ENCODE measurements around the gene TRIM40.
"Not testable (repeated sequence)": the region's sequence is repeated elsewhere in the genome, so short reads cannot be mapped to it uniquely, and the experiment has no call there.

Gene TRIM40

DNA sequence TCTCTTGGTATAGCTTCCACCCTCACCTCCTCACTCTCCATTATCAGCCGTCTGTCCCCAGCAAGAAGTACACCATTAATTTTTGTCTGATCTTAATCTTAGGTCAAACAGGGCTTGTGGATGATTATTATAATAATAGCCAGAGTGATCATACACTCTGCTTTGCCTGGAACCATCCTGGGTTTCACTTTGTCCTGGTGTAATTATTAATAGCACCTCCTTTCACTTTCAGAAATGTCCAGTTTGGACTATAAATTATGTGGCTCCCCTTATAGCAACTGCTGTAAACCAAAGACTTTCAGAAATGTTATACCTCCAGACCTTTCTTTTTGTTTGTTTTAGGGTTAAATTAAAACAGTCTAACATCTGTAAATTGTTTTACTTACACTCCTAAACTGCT lies 22.1 kb upstream of the TRIM40 start:
- no peak for DNase-seq

DNA sequence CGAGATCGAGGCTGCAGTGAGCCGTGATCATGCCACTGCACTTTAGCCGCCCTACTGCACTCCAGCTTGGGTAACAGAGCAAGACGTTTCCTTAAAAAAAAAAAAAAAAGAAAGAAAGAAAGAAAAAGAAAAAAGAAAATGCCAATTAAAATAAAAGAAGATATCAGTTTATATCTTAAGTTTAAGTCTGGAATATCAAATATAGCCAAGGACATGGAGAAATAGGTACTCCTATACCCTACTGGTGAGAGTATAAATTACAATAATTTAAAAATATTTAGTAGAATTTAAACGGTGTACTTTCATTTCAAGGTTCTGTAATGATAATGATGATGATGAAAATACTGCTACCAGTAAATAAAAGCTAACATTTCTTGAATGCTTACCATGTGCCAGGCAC lies 19.2 kb upstream of the TRIM40 start:
- no peak for DNase-seq

- DNase-seq = not testable (repeated sequence)
Observed at GRCh38 chr6:30118691-30119090, 17.2 kb upstream of the TRIM40 start.

DNA sequence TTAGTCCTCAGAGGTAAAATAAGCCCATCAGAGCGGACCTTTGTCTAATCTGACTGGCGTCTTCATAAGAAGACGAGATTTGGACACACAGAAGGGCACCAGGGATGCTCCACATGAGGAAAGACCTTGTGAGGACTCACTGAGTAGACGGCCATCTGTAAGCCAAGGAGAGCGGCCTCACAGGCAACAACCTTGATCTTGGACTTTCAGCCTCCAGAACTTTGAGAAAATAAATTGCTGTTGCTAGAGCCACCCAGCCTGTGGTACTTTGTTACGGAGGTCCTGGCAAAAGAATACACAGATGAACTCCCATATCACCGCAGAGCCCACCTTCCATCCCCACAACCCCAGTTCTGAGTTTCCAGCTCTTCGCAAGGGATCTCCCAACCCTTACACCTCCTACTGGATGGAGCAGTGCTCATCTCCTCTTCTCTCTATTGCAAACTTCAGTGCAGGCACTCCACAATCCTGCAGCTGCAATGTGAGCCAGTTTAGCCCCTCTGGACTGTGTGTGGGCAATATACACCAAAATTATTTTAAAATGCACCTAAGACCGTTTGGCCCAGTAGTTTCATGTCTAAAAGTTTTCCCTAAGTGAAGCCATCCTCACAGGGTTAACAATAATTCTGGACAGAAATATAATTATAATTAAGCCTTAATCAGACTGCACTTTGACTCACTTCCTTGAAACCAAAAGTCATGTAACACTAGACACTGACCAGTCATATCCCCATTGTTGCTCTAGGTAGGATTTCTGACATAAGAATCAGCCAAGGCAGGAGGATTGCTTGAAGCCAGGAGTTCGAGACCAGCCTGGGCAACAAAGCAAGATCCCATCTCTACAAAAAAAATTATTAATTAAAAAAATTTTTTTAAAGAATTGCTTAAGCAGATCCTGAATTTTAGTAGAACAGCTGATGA lies 14.2 kb upstream of the TRIM40 start:
- DNase-seq = no peak

- no peak for DNase-seq
Observed at GRCh38 chr6:30122515-30122914, 13.4 kb upstream of the TRIM40 start.

DNA sequence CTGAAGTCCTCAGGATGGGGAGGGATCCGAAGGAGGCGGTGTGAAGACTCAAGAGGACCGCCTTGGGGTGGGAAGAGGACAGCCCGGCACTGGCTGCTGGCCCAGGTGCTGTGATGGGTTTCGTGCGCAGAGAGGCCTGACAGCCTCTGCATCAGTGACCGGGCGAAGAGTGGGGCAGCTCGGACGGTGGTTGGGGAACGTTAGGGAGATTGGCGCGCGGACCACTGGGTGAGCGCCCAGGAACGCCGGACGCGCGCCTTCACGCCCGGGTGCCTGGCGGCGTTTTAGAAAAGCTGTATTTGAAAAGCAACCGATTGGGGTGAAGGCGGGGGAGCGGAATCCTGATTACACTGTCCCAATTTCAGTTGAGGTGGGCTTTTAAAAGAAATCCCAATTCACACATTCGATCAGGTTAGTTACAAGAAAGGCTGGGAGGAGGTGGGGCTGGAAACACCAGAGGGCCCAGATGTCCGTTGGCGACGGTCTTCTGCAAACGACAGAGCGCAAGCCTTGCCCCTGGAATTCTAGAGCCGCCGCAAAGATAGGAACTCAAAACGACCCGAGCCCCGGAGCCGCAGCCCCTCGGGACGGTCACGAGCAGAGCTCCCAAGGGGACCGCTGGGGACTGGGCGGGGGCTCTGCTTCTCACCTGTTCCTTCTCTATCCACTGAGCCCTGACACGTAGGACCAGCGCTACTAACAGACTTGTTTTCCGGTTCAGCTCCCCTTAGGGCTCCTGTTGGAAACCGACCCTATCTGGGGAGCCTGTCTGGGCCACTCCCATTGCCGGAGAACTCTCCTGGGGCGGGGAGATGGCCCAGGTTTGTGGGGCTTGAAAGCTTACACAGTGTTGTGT lies 8.5 kb upstream of the TRIM40 start:
- no peak for DNase-seq

DNA sequence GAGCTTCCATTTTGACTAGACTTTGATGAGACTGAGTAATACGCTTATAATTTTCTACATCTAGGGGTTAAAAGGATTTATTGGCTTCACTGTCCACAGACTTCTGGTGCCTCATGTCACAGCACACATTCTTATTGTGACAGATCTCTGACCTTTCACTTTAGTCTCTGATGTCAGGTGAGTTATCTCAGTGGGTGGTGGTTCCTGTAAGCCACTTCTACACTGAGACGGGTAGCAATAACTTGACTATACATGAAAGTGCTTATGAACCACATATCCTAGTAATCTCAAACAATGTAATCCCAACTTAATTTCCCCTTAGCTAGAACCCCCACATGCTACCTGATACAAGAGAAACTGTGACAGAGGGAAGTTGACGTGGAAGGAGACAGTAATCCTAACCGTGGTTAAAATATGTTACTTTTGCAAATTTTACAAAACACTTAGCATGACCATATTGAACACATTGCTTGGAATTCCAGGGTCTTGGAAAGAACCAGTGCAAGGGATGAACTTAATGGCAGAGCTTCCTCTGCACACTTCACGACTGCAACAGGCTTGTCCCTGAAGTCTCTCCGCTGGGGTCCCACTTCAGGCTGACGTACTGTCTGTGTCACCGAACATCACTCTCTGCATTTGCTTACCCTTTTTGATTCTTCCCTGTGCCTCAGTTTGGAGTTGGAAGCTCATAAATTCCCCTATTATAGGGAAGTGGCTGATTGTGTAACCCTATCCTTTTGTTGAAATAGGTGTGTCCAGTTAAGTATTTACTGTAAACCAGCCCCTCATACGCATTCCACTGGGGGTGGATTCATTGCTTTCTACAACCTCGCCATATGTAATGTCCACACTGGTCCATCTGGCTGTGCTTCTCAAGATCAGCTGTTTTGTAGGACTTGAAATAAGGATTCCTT lies 6.4 kb upstream of the TRIM40 start:
- no peak for DNase-seq

DNA sequence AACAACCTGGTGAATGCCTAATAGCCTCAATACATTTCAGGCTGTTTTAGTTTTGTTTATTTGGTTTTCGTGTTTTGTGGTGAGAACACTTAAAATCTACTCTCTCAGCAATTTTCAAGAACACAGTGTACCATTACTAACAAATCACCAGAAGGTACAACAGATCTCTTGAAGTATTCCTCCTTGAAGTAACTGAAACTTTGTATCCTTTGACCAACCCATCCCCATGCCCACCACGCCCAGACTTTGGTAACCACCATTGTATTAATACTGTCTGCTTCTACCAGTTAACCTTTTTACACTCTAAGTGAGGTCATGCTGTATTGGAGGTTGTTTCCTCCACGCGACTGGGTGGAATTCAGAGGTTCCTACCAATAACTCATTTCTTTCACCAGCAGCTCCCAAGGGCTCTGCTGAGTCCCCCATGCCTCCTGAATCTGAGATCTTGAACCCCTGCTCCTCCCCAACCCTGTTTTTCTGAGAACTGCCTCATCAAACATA lies 5.7 kb upstream of the TRIM40 start:
- no peak for DNase-seq

DNA sequence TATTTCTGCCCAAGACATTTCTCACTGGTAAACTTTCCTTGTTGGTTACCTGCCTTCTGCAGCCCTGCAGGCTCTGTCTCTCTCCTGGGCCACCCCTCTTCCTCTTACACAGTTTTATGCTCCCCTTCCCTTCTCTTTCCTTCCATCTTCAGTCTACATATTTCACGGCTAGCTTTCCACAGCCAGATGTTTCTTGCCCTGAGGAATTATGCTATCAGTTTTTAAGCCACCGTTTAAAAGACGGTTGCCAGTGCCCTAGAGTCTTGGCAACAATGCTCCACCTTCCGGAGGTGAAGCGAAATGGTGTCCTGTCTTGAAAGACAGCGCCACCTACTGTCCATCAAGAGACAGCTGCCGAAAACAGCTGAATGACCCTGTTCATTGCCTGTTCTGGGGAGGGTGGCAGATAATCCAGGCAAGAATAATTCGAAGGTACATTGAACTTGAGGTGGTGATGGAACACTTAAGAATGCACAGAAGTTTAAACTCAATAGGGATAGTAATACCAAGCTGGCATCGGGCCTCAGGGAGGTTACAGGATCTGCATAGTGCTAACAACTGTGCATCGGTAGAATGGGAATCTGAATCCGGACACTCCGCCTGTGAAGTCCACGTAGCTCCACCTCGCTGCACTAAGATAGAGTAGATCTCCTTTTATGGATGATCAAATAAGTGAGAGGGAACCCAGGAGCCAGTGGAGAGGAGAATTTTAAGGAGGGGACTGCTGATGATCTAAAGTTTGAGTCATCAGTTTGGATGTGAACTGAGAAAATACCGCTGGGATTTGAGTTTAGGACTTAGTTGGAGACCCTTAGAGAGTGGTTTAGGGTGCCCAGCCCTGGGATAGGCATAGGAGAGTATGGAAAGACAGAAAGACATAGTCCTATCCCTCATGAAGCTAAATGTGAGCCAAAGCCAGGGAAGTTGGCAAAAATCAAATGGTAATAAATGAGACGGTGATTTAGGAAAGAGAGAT lies 4.8 kb upstream of the TRIM40 start:
- DNase-seq = peak; percentile 75

DNA sequence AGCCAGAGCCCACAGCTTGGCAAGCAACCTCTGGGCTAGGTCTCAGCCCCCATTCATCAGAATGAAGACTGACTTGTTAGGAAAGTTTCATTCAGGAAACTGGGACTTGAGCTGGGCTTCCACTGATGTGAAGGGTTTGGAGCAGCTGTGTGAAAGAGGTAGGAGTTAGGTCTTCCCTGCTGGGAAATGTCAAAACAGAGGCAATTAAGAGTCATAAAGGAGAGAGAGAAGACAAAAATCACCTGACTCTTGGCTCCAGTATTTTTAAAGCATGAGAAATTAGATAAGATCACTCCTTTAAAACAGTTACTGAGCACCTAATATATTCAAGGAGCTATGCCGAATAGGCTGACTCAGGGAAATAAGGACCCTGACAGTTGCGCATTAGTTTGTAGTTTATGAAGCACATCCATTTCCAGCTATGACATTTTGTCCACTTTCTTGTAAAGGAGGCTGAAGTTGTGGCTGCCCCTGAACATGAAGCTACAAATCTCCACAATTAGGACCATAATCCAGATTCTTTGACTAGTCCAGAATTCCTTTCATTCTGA lies 3.9 kb upstream of the TRIM40 start:
- DNase-seq = no peak

- DNase-seq = no peak
Observed at GRCh38 chr6:30135147-30135546, 793 bp upstream of the TRIM40 start.

DNA sequence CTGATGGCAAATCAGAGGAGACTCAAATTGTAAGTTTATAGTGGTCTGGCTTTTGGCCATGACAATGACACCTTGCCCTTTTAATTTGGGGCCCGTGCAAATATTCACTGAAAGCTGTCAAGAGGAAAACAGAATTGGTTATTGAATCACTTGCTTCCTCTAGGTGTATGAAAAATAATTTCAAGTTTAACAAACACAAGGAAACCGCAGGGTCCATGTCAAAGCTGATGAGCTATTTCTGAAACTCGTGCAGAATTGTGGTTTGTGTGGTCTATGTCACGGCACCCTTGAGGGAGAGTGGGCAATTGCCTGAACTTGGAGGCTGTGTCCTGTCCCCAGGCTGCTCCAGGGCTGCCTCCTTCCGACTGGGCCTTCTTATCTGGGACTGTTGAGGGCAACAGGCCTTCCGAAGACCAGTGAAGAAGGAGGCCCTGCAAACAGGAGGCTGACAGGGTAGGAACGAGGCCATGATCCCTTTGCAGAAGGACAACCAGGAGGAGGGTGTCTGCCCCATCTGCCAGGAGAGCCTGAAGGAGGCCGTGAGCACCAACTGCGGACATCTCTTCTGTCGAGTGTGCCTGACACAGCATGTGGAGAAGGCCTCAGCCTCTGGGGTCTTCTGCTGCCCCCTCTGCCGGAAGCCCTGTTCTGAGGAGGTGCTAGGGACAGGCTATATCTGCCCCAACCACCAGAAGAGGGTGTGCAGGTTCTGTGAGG lies 788 bp downstream of the TRIM40 start:
- no peak for DNase-seq

GRCh38 chr6:30140240-30140639 lies 4.3 kb downstream of the TRIM40 start:
- not testable (repeated sequence) for DNase-seq

- DNase-seq = no peak
Observed at GRCh38 chr6:30142665-30143064, 6.7 kb downstream of the TRIM40 start.

GRCh38 chr6:30143780-30144179 lies 7.8 kb downstream of the TRIM40 start:
- no peak for DNase-seq

GRCh38 chr6:30144811-30145210 lies 8.9 kb downstream of the TRIM40 start:
- no peak for DNase-seq

DNA sequence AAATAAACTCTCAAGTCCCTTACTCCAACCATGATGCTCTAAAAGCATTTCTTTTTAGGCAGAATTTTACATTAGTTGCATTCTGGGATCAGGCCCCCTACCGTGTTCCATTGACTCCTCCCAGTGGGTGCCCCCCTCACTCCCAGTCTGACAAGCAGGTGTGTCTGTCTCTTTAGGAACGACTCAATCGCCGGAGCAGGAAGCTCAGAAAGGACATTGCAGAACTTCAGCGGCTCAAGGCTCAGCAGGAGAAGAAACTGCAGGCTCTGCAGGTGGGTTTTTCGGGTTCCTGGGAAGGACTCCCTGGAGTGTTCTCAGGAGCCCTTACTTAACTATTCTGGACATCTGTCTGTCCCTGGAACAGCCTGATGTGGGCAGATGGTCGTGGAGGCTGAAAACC lies 9.9 kb downstream of the TRIM40 start:
- no peak for DNase-seq

GRCh38 chr6:30147096-30147495 lies 11.2 kb downstream of the TRIM40 start:
- DNase-seq = no peak

GRCh38 chr6:30149234-30149633 lies 13.3 kb downstream of the TRIM40 start:
- DNase-seq = no peak

DNA sequence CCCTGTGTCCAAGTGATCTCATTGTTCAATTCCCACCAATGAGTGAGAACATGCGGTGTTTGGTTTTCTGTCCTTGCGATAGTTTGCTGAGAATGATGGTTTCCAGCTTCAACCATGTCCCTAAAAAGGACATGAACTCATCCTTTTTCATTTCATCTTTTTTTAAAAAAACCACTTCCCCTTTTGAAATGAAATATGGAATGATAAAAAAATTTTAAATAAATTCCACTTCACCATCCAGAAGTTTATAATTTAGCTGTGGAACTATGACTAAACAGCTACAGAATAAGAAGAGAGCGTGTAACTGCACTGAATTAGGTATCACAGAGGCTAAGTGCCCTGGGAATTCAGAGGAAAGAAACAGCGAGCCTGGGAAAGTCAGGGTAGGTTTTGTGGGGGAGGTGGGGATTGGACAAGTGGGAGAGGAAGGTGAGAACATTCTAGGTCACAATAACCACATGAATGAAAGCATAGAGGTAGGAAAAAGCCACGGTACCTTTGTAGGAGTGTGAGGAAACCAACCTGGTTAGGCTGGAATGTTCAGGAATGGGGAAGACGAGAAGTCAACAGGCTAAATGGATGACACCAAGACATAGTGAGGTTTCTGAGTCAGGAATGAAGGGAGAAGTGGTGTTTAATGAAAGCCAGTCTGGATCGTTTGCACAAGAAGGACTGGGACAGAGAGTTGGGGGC lies 14.1 kb downstream of the TRIM40 start:
- no peak for DNase-seq

Measured in DMS79 (cell line).